GM12873 (cell line): ENCODE results near the gene VTCN1.

Source experiments
- TF ChIP-seq, protein P1 (sequence below): IDR thresholded peaks from 2 replicates; pipeline ENCODE4 v1.5.1; 2012; ENCODE audit warnings: low read depth, mild to moderate bottlenecking, moderate library complexity, low read length, control low read depth; ENCODE audit not compliant: insufficient read depth; ENCODE audit errors: missing control alignments

VTCN1 gene

GRCh38 chr1:117105722-117106121 lies 105.0 kb downstream of the VTCN1 start:
- TF ChIP-seq, protein P1, sequence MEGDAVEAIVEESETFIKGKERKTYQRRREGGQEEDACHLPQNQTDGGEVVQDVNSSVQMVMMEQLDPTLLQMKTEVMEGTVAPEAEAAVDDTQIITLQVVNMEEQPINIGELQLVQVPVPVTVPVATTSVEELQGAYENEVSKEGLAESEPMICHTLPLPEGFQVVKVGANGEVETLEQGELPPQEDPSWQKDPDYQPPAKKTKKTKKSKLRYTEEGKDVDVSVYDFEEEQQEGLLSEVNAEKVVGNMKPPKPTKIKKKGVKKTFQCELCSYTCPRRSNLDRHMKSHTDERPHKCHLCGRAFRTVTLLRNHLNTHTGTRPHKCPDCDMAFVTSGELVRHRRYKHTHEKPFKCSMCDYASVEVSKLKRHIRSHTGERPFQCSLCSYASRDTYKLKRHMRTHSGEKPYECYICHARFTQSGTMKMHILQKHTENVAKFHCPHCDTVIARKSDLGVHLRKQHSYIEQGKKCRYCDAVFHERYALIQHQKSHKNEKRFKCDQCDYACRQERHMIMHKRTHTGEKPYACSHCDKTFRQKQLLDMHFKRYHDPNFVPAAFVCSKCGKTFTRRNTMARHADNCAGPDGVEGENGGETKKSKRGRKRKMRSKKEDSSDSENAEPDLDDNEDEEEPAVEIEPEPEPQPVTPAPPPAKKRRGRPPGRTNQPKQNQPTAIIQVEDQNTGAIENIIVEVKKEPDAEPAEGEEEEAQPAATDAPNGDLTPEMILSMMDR, result no peak

- TF ChIP-seq, protein P1, result no peak
These were observed 105.7 kb downstream of the VTCN1 start for GRCh38 chr1:117104986-117105385.

- TF ChIP-seq, protein P1, result no peak
These were observed 109.4 kb downstream of the VTCN1 start for GRCh38 chr1:117101334-117101733.

GRCh38 chr1:117098287-117098890 lies 112.3 kb downstream of the VTCN1 start:
- TF ChIP-seq, protein P1, result no peak

- TF ChIP-seq, protein P1, result no peak
These were observed 113.3 kb downstream of the VTCN1 start for GRCh38 chr1:117097443-117097842.

- TF ChIP-seq, protein P1, result no peak
These were observed 113.7 kb downstream of the VTCN1 start for GRCh38 chr1:117096951-117097408.

DNA sequence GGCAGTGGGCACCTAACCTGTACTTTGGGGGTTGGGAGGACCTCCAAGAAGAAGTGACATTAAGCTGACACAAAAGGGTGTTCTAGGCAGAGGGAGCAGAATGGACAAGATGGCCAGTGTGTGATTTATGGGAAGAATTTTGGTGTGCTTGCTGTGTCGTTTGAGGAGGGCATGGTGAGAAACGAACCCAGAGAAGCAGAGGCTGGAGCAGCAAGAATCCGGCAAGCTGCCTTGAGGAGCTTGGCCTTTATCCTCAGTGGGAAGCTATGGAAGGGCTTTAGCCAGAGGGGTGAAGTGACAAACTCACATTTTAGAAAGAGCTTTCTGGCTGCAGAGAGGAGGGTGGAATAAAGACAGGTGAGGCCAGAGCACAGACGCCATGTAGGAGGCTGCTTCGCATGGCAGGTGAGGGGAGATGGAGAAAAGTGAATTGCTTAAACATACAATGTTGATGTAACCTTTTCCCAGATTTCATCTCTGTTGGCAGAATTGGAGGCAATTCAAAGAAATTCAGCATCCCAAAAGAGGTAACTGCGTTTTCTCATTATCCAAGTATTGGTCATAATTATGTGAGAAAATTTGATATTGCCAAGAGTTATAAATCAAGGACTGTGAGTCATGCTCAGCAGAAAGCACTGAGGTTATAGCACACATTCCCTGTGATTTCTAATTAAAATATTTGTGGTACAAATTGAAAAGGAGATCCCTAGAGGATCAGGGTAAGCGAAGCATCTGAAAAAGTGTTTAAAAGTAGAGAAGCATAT lies 115.7 kb downstream of the VTCN1 start:
- TF ChIP-seq, protein P1, result no peak
